ENCODE results near the gene SGCD. TPM values are rescaled to one million over a fixed set of nuclear protein-coding genes. Genes with fewer than 3 reads are reported as not detected.

Gene SGCD
- total RNA-seq, 1 donor from 2014 or later, result 8.8 TPM

GRCh38 chr5:156400231-156400986, 73.4 kb downstream of the SGCD start:
- H3K4me1 Mint-ChIP-seq (ENCODE audit: unreplicated experiment), result peaks cover 16% of the 10 kb centered on the region
- H3K4me3 Mint-ChIP-seq, result no peak overlapping the region
- no peak overlapping the region for H3K27ac Mint-ChIP-seq
- H3K27me3 Mint-ChIP-seq, result no peaks in the 10 kb centered on the region
- no peak for DNase-seq (ENCODE audit: extremely low spot score, unreplicated experiment)
- H3K36me3 Mint-ChIP-seq, result no peaks in the 10 kb centered on the region
- TF ChIP-seq, protein P1, sequence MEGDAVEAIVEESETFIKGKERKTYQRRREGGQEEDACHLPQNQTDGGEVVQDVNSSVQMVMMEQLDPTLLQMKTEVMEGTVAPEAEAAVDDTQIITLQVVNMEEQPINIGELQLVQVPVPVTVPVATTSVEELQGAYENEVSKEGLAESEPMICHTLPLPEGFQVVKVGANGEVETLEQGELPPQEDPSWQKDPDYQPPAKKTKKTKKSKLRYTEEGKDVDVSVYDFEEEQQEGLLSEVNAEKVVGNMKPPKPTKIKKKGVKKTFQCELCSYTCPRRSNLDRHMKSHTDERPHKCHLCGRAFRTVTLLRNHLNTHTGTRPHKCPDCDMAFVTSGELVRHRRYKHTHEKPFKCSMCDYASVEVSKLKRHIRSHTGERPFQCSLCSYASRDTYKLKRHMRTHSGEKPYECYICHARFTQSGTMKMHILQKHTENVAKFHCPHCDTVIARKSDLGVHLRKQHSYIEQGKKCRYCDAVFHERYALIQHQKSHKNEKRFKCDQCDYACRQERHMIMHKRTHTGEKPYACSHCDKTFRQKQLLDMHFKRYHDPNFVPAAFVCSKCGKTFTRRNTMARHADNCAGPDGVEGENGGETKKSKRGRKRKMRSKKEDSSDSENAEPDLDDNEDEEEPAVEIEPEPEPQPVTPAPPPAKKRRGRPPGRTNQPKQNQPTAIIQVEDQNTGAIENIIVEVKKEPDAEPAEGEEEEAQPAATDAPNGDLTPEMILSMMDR (conservative IDR thresholded peaks at IDR 0.05), result no peak
- H3K9me3 Mint-ChIP-seq, result peaks cover 6% of the 10 kb centered on the region

DNA sequence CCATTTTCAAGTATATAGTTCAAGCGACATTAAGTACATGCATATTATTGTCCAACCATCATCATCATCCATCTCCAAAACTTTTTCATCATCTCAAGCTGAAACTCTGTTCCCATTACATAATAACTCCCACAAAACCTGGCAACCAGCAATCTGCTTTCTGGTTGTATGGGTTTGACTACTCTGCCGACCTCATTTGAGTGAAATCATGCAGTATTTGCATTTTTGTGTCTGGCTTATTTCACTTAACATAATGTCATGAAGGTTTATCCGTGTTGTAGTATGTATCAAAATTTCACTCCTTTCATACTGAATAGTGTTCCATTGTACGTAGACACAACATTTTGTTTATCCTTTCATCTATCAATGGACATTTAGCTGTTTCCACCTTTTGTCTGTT, 74.8 kb downstream of the SGCD start:
- Mint-ChIP-seq H3K36me3 (no peaks in the 10 kb centered on the region), H3K4me3 (no peak overlapping the region), H3K27me3 (no peaks in the 10 kb centered on the region), H3K9me3 (peaks cover 6% of the 10 kb centered on the region), H3K27ac (no peak overlapping the region), H3K4me1 (ENCODE audit: unreplicated experiment) (peaks cover 13% of the 10 kb centered on the region)
- TF ChIP-seq, protein P1 (conservative IDR thresholded peaks at IDR 0.05), result no peak
- DNase-seq (ENCODE audit: extremely low spot score, unreplicated experiment), result no peak

- TF ChIP-seq, protein P1 (conservative IDR thresholded peaks at IDR 0.05), result no peak
- Mint-ChIP-seq H3K4me3 (no peak overlapping the region), H3K27me3 (no peaks in the 10 kb centered on the region), H3K27ac (no peak overlapping the region), H3K9me3 (peaks cover 6% of the 10 kb centered on the region), H3K4me1 (ENCODE audit: unreplicated experiment) (peaks cover 13% of the 10 kb centered on the region), H3K36me3 (no peaks in the 10 kb centered on the region)
- no peak for DNase-seq (ENCODE audit: extremely low spot score, unreplicated experiment)
Observed at GRCh38 chr5:156402387-156402921, 75.5 kb downstream of the SGCD start.

GRCh38 chr5:156405988-156406387, 79.0 kb downstream of the SGCD start:
- no peaks in the 10 kb centered on the region for H3K9me3 Mint-ChIP-seq
- H3K27me3 Mint-ChIP-seq, result no peaks in the 10 kb centered on the region
- no peak for DNase-seq (ENCODE audit: extremely low spot score, unreplicated experiment)
- TF ChIP-seq, protein P1 (conservative IDR thresholded peaks at IDR 0.05), result no peak
- H3K4me3 Mint-ChIP-seq, result no peak overlapping the region
- H3K4me1 Mint-ChIP-seq (ENCODE audit: unreplicated experiment), result peaks cover 19% of the 10 kb centered on the region
- H3K27ac Mint-ChIP-seq, result no peak overlapping the region
- no peaks in the 10 kb centered on the region for H3K36me3 Mint-ChIP-seq

DNA sequence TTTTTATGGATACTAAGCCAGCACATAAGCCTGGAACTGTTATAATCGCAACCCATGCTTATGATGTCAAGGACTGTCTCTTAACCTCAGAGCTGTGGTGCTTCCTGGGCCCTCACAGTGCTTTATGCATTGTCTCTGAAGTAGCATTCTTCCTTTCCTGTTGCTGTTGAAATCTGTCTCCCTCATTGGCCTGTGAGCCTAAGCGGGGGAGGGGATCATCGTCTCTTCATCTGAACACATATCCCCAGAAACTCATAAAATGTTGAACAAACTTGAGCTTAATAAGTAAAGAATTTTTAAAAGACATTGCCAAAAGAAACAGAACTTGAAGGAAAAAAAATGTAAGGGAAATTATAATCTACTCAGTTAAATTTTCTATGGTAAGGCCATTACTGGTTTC, 80.3 kb downstream of the SGCD start:
- Mint-ChIP-seq H3K4me1 (ENCODE audit: unreplicated experiment) (peaks cover 20% of the 10 kb centered on the region), H3K4me3 (no peak overlapping the region), H3K9me3 (no peaks in the 10 kb centered on the region), H3K27me3 (no peaks in the 10 kb centered on the region), H3K36me3 (no peaks in the 10 kb centered on the region), H3K27ac (no peak overlapping the region)
- no peak for DNase-seq (ENCODE audit: extremely low spot score, unreplicated experiment)
- TF ChIP-seq, protein P1 (conservative IDR thresholded peaks at IDR 0.05), result no peak

All from type B pancreatic cell (in vitro differentiated cells).